ENCODE measurements around the gene TMEM45A. TPM values are rescaled to one million over a fixed set of nuclear protein-coding genes. Genes with fewer than 3 reads are reported as not detected.

The TMEM45A gene
- total RNA-seq, 1 experiment from 2014 or later, result 10.1 TPM

- Histone ChIP-seq H3K27me3 (ENCODE audit: insufficient read depth, low read length) (no peaks in the 10 kb centered on the region), H3K56ac (ENCODE audit: insufficient read length, low read depth, low read length) (no peak overlapping the region), H3K79me1 (ENCODE audit: insufficient read depth, low read depth, low read length, poor library complexity, severe bottlenecking) (no peaks in the 10 kb centered on the region), H2AK5ac (ENCODE audit: insufficient read length, low read length) (no peak overlapping the region), H3K9ac (ENCODE audit: extremely low read depth, insufficient read length, low read length) (no peak overlapping the region), H2AFZ (ENCODE audit: low read length) (no peak overlapping the region), H4K8ac (replicated peaks; ENCODE audit: insufficient read length, low read depth, low read length) (no peak overlapping the region), H3K23ac (ENCODE audit: insufficient read length, low read depth, low read length) (no peak overlapping the region), H3K27ac (ENCODE audit: insufficient read length, low read depth, low read length) (no peak overlapping the region), H3K4me2 (ENCODE audit: insufficient read depth, insufficient read length, low read length) (no peak overlapping the region), H2BK5ac (ENCODE audit: insufficient read length, low read length) (no peak overlapping the region), H4K20me1 (ENCODE audit: control insufficient read depth, insufficient read depth, insufficient read length) (no peaks in the 10 kb centered on the region), H2BK120ac (ENCODE audit: low read depth, low read length, poor library complexity, severe bottlenecking) (no peak overlapping the region), H3K23me2 (ENCODE audit: insufficient read length, low read depth, low read length, poor library complexity, severe bottlenecking) (no peaks in the 10 kb centered on the region), H3K14ac (ENCODE audit: insufficient read depth, low read length) (no peak overlapping the region), H3K79me2 (ENCODE audit: insufficient read depth, low read length) (no peaks in the 10 kb centered on the region), H3K4me1 (ENCODE audit: insufficient read depth, low read length) (no peaks in the 10 kb centered on the region), H3K9me3 (ENCODE audit: control insufficient read depth, low read depth, low read length) (no peaks in the 10 kb centered on the region), H2BK20ac (ENCODE audit: low read depth, low read length, poor library complexity, severe bottlenecking) (no peak overlapping the region), H3K18ac (ENCODE audit: insufficient read length, low read depth, low read length) (no peak overlapping the region), H3T11ph (ENCODE audit: low read length) (no peak overlapping the region), H3K4ac (ENCODE audit: low read depth, low read length) (no peak overlapping the region), H4K5ac (ENCODE audit: insufficient read length, low read depth, low read length) (no peak overlapping the region), H2BK15ac (ENCODE audit: low read depth, low read length) (no peak overlapping the region), H4K91ac (ENCODE audit: insufficient read length, low read depth, low read length) (no peak overlapping the region), H2BK12ac (ENCODE audit: insufficient read length, low read depth, low read length) (no peak overlapping the region)
- Mint-ChIP-seq H3K4me1 (no peaks in the 10 kb centered on the region), H3K27ac (no peak overlapping the region), H3K9me3 (no peaks in the 10 kb centered on the region), H3K36me3 (ENCODE audit: insufficient read depth in 1 of 3, low read depth in 3 of 3) (no peaks in the 10 kb centered on the region; a peak in 2 of 7 replicates), H3K4me3 (no peak overlapping the region), H3K27me3 (ENCODE audit: low read depth) (no peaks in the 10 kb centered on the region)
- no peak for DNase-seq
- no CpG with 5 or more reads among the region's 2 CpGs for WGBS (ENCODE audit: extremely low coverage, insufficient read length, low lambda C conversion rate)
- no peak for TF ChIP-seq CTCF (conservative IDR thresholded peaks at IDR 0.05)
Measured at GRCh38 chr3:100548053-100548452, 55.6 kb downstream of the TMEM45A start.
